Vein endothelial cell (primary cell): ENCODE data around the gene FAIM. TPM values are rescaled to one million over a fixed set of nuclear protein-coding genes. Genes with fewer than 3 reads are reported as not detected.

ENCODE experiments used
- total RNA-seq: library from RNA; depleted of rRNA; stranded (reverse); fragments of >200 nt; gene quantifications from 2 replicates; pipeline ENCODE4 v1.2.3, GENCODE V29; 2012

FAIM gene, protein sequence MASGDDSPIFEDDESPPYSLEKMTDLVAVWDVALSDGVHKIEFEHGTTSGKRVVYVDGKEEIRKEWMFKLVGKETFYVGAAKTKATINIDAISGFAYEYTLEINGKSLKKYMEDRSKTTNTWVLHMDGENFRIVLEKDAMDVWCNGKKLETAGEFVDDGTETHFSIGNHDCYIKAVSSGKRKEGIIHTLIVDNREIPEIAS
- total RNA-seq, result 5.6 and 7.2 TPM in 2 replicates

DNA sequence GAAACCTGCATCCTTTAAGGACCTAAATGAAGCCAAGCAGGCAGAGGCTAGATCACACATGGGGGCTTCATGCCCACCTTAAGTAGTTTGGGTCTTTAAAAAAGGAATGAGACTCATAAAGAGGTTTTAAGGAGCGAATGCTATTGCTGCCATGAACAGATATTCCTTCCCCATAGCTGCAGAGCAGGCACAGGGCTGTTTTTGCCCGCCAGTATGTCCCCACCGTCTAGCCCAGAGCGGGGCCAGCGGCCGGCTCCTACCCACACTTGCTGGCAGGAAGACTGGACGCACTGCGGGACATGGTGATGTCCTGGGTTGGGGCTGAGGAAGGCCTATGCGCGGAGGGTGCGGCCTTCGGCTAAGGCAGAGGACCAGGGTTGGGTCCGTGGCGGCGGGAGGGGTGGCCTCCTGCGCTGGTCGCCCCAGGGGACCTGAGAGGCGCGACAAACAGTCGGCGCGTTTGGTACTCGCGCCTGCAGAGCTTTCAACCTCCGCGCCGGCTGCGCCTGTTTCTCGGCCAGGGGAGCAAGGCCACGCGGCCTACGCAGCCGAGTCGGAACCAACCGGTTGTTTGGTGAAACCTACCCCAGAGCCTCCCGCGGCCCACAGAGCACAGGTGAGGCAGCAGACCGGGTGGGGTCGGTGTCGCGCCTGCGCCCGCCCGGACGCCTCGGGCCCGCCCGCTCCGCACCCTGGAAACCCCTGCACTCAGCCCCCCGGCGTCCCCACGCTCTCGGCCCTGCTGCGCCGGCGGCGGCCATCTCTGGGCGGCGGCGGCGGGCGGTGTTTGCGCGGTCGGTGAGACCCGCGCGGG is at the start of gene FAIM:
TSS of gene FAIM (plus strand) at position 450 of the 814 bp plus-strand sequence. CDS start 10,956 bp downstream, outside the sequence.

DNA sequence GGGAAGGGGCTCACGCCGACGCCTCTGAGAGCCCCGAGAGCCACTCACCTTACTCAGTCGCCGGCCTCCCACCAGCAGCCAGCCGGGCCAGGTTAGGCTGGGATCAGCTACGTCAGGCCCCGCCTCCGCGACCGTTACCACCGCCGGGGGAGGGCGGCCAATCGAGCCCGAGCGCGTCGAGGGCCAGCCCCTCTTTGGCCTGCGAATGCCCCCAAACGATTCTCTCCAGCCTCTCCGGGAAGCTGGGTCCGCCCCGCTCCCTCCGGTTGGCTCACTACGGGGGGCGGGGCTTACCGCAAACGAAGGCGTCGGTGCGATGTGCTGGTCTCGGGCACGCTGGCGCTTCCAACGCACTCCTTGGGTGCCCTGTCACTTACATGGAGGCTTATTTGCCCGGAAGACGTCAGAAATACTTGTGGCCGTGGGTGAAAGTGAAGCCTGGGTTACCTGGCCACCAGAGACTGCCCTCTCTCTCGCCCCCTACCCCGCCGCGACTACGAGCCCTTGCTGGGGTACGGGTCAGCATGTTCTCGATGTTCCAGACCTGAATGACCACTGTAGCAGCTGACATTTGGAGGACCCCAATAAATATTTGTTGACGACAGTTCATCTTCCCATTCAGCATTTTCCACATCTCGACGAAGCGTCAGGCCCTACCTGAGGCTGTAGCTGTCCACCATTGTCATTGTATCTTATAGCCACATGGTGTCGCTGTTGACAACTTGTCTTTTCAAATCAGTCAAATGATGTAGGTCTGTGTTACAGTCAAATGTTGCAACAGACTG is 14.2 kb upstream of the FAIM start, which contains the start of gene CEP70:
TSS of gene CEP70 (minus strand) at position 111 of the 785 bp plus-strand sequence. CDS start 21,333 bp downstream, outside the sequence.

Other genes starting within 250 kb of the FAIM start
- not detected in 2 replicates for gene ESYT3, start 174.2 kb upstream of the FAIM start, total RNA-seq
- 14.9 and 18.3 TPM in 2 replicates for gene CEP70, start 14.5 kb upstream of the FAIM start, total RNA-seq
- gene PIK3CB, start 226.2 kb downstream of the FAIM start, total RNA-seq, result 15.7 and 17.7 TPM in 2 replicates